ENCODE measurements around the gene AGAP3.
A peak's percentile ranks its signal among the peaks of the same experiment; 100 is the strongest.

The AGAP3 gene

GRCh38 chr7:151091003-151091402 is 4.7 kb downstream of the AGAP3 start:
- no peak for FAIRE-seq
- DNase-seq (ENCODE audit: insufficient read length, low spot score) = no peak
- no peak for TF ChIP-seq CTCF (IDR thresholded peaks at IDR 0.05; ENCODE audit: insufficient read depth, missing control alignments)

- no peak for DNase-seq (ENCODE audit: insufficient read length, low spot score)
- no peak for FAIRE-seq
- TF ChIP-seq CTCF (IDR thresholded peaks at IDR 0.05; ENCODE audit: insufficient read depth, missing control alignments) = peak; percentile 41
Measured at GRCh38 chr7:151091431-151091830, 5.2 kb downstream of the AGAP3 start.

- no peak for TF ChIP-seq CTCF (IDR thresholded peaks at IDR 0.05; ENCODE audit: insufficient read depth, missing control alignments)
- DNase-seq (ENCODE audit: insufficient read length, low spot score) = no peak
- FAIRE-seq = no peak
Measured at GRCh38 chr7:151091988-151092387, 5.7 kb downstream of the AGAP3 start.

GRCh38 chr7:151093748-151094147 is 7.5 kb downstream of the AGAP3 start:
- FAIRE-seq (no peak), DNase-seq (ENCODE audit: insufficient read length, low spot score) (no peak)
- TF ChIP-seq CTCF (IDR thresholded peaks at IDR 0.05; ENCODE audit: insufficient read depth, missing control alignments) = no peak

GRCh38 chr7:151094675-151095074 is 8.4 kb downstream of the AGAP3 start:
- no peak for FAIRE-seq
- DNase-seq (ENCODE audit: insufficient read length, low spot score) = no peak
- no peak for TF ChIP-seq CTCF (IDR thresholded peaks at IDR 0.05; ENCODE audit: insufficient read depth, missing control alignments)

- no peak for TF ChIP-seq CTCF (IDR thresholded peaks at IDR 0.05; ENCODE audit: insufficient read depth, missing control alignments)
Measured at GRCh38 chr7:151095123-151095797, 9.0 kb downstream of the AGAP3 start.

GRCh38 chr7:151095828-151096475 is 9.7 kb downstream of the AGAP3 start:
- DNase-seq (ENCODE audit: insufficient read length, low spot score) (no peak), FAIRE-seq (no peak)
- TF ChIP-seq CTCF (IDR thresholded peaks at IDR 0.05; ENCODE audit: insufficient read depth, missing control alignments) = no peak

More at GRCh38 chr7:151095123-151095797, 9.0 kb downstream of the AGAP3 start:
- no peak for FAIRE-seq
- no peak for DNase-seq (ENCODE audit: insufficient read length, low spot score)

All from D721Med (cell line).